Lung (tissue), 12 donors: Measurements from ENCODE around the gene BBX. TPM values are rescaled to one million over a fixed set of nuclear protein-coding genes. Genes with fewer than 3 reads are reported as not detected.

ENCODE experiments used
- ATAC-seq: fragments of 200-7000 bp; cut with Tn5 transposase; one replicate; pipeline ENCODE4 v1.9.1; 2020; ENCODE audit warnings: moderate number of reproducible peaks; ENCODE audit not compliant: insufficient read depth, low FRiP score
- DNase-seq, 3 donors: peaks; one replicate each; pipeline ENCODE4 v3.0.0-alpha.2; 2013 to 2017
- H3K27ac ChIP-seq, 2 donors: one replicate each; pipeline ENCODE4 v1.5.1; 2013; ENCODE audit warnings: mild to moderate bottlenecking in 2 of 2, moderate library complexity in 2 of 2, control low read depth in 1 of 2, inconsistent platforms in 1 of 2, low read depth in 1 of 2, low read length in 1 of 2
- H3K27me3 ChIP-seq, 3 donors: one replicate each; pipeline ENCODE4 v1.5.1; 2013; ENCODE audit warnings: low read length in 2 of 3; ENCODE audit not compliant: control insufficient read depth in 3 of 3, insufficient read depth in 3 of 3
- H3K36me3 ChIP-seq, 4 donors: one replicate each; pipeline ENCODE4 v1.5.1; 2013; ENCODE audit warnings: low read length in 4 of 4, mild to moderate bottlenecking in 1 of 4, moderate library complexity in 1 of 4; ENCODE audit not compliant: control insufficient read depth in 4 of 4, insufficient read depth in 4 of 4
- H3K4me1 ChIP-seq, 5 donors: one replicate each; pipeline ENCODE4 v1.5.1; 2013; ENCODE audit warnings: low read length in 5 of 5, mild to moderate bottlenecking in 2 of 5, moderate library complexity in 1 of 5; ENCODE audit not compliant: control insufficient read depth in 5 of 5, insufficient read depth in 5 of 5
- H3K4me3 ChIP-seq: one replicate; pipeline ENCODE4 v1.5.1; 2013; ENCODE audit warnings: mild to moderate bottlenecking, control low read depth, moderate library complexity
- H3K9ac ChIP-seq, 2 donors: one replicate each; pipeline ENCODE4 v1.5.1; 2013; ENCODE audit warnings: low read length in 2 of 2, control low read depth in 1 of 2; ENCODE audit not compliant: insufficient read depth in 1 of 2
- H3K9me3 ChIP-seq, 4 donors: one replicate each; pipeline ENCODE4 v1.5.1; 2013; ENCODE audit warnings: low read length in 3 of 4, mild to moderate bottlenecking in 1 of 4, moderate library complexity in 1 of 4; ENCODE audit not compliant: control insufficient read depth in 4 of 4, insufficient read depth in 3 of 4
- CTCF ChIP-seq: IDR thresholded peaks from 2 replicates; pipeline ENCODE4 v1.5.1; 2012; ENCODE audit warnings: mild to moderate bottlenecking; ENCODE audit errors: control extremely low read depth, extremely low read depth
- WGBS, 2 donors: extraction: QIAGEN DNeasy Blood & Tissue Kit; methylation state at CpG; one replicate each; pipeline ENCODE4 v1.1.7; 2013; 5-methylcytosine and 5-hydroxymethylcytosine counted together
- polyA plus RNA-seq, 2 donors: library from polyadenylated mRNA; stranded (reverse); fragments of 200-250 nt; gene quantifications; one replicate each; pipeline ENCODE4 v1.2.1, GENCODE V29; 2013
- total RNA-seq, 2 donors: library from RNA; depleted of rRNA in 1 of 2; stranded (reverse); fragments of >200 nt in 1 of 2; gene quantifications; one replicate each; pipeline ENCODE4 v1.2.1, GENCODE V29; 2014 to 2021
- donor health status: control.
- donor health status: control.
- donor health status: Bipolar disorder and iron deficiency.
- donor health status: healthy.
- donor health status: DM: yes; HTN: yes; CAD: no.

Gene BBX
- total and polyA plus RNA-seq, 4 donors = 6.3 to 93.3 (median 25.1) TPM

- Histone ChIP-seq H3K9me3 (no peaks in the 10 kb centered on the region), H3K4me1 (peaks cover 0 to 4% (median 0%) of the 10 kb centered on the region in 5 donors), H3K27ac (no peak overlapping the region), H3K4me3 (no peak overlapping the region), H3K9ac (no peak overlapping the region), H3K27me3 (no peaks in the 10 kb centered on the region), H3K36me3 (no peaks in the 10 kb centered on the region)
- 87 to 88% methylated on average over 8 of the region's 8 CpGs for WGBS, 2 donors
- no peak for TF ChIP-seq CTCF
- DNase-seq (no peak), ATAC-seq (no peak)
Measured at GRCh38 chr3:107847791-107848190, 325.0 kb downstream of the BBX start.

- Histone ChIP-seq H3K9me3 (no peaks in the 10 kb centered on the region), H3K4me3 (no peak overlapping the region), H3K27ac (no peak overlapping the region), H3K9ac (no peak overlapping the region), H3K27me3 (no peaks in the 10 kb centered on the region), H3K36me3 (no peaks in the 10 kb centered on the region), H3K4me1 (peaks cover 0 to 4% (median 0%) of the 10 kb centered on the region in 5 donors)
- 88 to 92% methylated on average over 5 of the region's 5 CpGs for WGBS, 2 donors
- DNase-seq (no peak), ATAC-seq (no peak)
- TF ChIP-seq CTCF = no peak
Measured at GRCh38 chr3:107848351-107848915, 325.7 kb downstream of the BBX start.

GRCh38 chr3:107850681-107851080, 327.9 kb downstream of the BBX start:
- no peak for DNase-seq
- Histone ChIP-seq H3K4me1 (peaks cover 0 to 4% (median 0%) of the 10 kb centered on the region in 5 donors), H3K27me3 (no peaks in the 10 kb centered on the region), H3K4me3 (no peak overlapping the region), H3K9me3 (no peaks in the 10 kb centered on the region), H3K36me3 (no peaks in the 10 kb centered on the region), H3K27ac (no peak overlapping the region), H3K9ac (no peak overlapping the region)
- ATAC-seq = no peak
- WGBS, 2 donors = 58 to 78% methylated on average over 2 of the region's 2 CpGs
- TF ChIP-seq CTCF = no peak

GRCh38 chr3:107853821-107854220, 331.1 kb downstream of the BBX start:
- H3K4me3 ChIP-seq = no peak overlapping the region
- no peaks in the 10 kb centered on the region for H3K27me3 ChIP-seq
- peaks cover 0 to 4% (median 0%) of the 10 kb centered on the region in 5 donors for H3K4me1 ChIP-seq
- H3K36me3 ChIP-seq = no peaks in the 10 kb centered on the region
- H3K9ac ChIP-seq = no peak overlapping the region
- TF ChIP-seq CTCF = no peak
- ATAC-seq (no peak), DNase-seq (no peak)
- H3K27ac ChIP-seq = no peak overlapping the region
- H3K9me3 ChIP-seq = no peaks in the 10 kb centered on the region
